Occipital lobe (tissue), 2 donors: ENCODE data around the gene FRMPD2. TPM values are rescaled to one million over a fixed set of nuclear protein-coding genes. Genes with fewer than 3 reads are reported as not detected.

Experiments
- DNase-seq: peaks from one replicate; lab custom pipeline; 2025; lab: John Stamatoyannopoulos, UW
- total RNA-seq: library from RNA; depleted of rRNA; stranded (reverse); fragments of >200 nt; gene quantifications from one replicate; pipeline ENCODE4 v1.2.3, GENCODE V29; 2014

The FRMPD2 gene, protein sequence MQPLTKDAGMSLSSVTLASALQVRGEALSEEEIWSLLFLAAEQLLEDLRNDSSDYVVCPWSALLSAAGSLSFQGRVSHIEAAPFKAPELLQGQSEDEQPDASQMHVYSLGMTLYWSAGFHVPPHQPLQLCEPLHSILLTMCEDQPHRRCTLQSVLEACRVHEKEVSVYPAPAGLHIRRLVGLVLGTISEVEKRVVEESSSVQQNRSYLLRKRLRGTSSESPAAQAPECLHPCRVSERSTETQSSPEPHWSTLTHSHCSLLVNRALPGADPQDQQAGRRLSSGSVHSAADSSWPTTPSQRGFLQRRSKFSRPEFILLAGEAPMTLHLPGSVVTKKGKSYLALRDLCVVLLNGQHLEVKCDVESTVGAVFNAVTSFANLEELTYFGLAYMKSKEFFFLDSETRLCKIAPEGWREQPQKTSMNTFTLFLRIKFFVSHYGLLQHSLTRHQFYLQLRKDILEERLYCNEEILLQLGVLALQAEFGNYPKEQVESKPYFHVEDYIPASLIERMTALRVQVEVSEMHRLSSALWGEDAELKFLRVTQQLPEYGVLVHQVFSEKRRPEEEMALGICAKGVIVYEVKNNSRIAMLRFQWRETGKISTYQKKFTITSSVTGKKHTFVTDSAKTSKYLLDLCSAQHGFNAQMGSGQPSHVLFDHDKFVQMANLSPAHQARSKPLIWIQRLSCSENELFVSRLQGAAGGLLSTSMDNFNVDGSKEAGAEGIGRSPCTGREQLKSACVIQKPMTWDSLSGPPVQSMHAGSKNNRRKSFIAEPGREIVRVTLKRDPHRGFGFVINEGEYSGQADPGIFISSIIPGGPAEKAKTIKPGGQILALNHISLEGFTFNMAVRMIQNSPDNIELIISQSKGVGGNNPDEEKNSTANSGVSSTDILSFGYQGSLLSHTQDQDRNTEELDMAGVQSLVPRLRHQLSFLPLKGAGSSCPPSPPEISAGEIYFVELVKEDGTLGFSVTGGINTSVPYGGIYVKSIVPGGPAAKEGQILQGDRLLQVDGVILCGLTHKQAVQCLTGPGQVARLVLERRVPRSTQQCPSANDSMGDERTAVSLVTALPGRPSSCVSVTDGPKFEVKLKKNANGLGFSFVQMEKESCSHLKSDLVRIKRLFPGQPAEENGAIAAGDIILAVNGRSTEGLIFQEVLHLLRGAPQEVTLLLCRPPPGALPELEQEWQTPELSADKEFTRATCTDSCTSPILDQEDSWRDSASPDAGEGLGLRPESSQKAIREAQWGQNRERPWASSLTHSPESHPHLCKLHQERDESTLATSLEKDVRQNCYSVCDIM (N-terminal part only)
- total RNA-seq = 3.3 TPM

DNA sequence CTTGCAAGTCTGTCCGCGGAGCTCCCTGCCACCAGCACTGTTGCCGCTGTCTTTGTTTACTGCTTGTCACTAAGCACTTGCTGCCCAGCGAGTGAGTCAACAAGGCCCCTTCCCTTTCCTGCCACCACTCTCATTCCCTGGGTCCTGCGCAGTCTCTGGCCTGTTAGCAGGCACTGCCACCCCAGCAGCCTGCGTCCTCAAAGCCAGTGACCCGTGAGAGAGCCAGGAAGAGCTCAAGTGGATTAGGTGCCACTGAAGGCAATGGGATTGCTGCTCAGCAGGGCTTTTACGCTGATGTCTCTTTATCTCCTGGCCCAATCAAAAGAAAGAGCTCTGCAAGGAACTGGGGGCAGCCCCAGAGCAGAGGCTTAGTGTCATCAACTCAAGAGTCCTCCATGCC, at the start of gene FRMPD2:
Gene FRMPD2 (minus strand): TSS at position 61 of the 400 bp plus-strand sequence. CDS start 129 bp downstream, outside the sequence.
- DNase-seq = no peak

DNA sequence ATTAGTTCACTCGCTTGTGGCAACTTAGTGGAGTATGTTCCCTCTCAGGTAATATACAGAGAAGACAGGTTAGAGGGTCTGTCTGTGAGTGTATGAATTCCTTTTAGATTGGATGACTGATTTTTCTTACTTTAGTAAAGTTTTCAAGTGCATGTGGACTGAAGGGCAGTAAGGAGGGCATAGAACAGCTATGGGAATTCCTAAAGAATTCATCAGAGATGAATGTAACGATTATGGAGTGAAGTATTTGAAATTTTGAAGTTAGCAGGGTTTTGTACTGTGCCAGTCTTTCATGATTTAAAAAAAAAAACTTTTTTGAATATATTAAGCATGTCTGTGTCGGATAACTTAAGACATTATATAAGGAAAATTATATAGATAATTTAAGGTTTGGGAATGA, 47.5 kb upstream of the FRMPD2 start:
- no peak for DNase-seq

GRCh38 chr10:48317321-48317990, 43.0 kb upstream of the FRMPD2 start:
- DNase-seq = no peak

GRCh38 chr10:48316236-48316635, 41.7 kb upstream of the FRMPD2 start:
- DNase-seq = no peak

- no peak for DNase-seq
These were observed 39.6 kb upstream of the FRMPD2 start for GRCh38 chr10:48314107-48314506.

DNA sequence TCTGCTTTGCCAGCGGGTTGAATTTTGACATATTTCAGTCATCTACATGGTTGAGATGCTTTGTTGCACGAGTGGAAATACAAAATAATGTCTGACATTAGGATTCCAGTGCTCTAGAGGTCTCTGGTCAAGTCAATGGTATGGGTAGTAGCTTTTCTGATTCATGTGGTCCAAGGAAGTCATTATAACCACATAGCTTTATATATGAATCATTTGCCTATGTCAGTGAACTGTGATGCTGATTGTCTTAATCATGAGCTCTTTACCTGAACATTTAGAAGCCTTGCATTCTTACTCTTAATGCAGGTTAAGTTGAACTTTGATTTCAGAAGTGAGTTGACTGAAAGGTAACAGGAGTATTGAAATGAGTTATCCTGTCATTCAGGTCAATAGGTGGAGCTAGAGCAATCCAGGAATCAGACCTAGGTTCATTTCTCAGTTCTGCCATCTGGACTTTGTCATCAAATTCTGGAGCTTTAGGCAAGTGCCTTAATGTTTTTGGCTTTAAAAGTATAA, 35.3 kb upstream of the FRMPD2 start:
- DNase-seq = no peak

DNA sequence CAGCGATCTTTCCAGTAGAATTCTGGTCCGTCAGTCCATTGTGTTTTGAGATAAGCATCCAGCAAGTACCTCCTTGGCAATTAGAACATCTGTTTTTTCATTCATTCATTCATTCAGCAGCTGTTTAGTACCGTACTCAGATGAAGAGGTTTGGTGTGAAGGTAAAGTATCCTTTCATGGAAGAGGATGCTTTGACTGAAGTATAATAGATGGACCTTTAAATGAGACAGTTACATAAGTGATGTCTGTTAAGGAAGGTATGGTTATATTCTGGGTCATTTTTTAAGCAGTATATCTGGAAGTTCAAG, 33.2 kb upstream of the FRMPD2 start:
- no peak for DNase-seq

DNA sequence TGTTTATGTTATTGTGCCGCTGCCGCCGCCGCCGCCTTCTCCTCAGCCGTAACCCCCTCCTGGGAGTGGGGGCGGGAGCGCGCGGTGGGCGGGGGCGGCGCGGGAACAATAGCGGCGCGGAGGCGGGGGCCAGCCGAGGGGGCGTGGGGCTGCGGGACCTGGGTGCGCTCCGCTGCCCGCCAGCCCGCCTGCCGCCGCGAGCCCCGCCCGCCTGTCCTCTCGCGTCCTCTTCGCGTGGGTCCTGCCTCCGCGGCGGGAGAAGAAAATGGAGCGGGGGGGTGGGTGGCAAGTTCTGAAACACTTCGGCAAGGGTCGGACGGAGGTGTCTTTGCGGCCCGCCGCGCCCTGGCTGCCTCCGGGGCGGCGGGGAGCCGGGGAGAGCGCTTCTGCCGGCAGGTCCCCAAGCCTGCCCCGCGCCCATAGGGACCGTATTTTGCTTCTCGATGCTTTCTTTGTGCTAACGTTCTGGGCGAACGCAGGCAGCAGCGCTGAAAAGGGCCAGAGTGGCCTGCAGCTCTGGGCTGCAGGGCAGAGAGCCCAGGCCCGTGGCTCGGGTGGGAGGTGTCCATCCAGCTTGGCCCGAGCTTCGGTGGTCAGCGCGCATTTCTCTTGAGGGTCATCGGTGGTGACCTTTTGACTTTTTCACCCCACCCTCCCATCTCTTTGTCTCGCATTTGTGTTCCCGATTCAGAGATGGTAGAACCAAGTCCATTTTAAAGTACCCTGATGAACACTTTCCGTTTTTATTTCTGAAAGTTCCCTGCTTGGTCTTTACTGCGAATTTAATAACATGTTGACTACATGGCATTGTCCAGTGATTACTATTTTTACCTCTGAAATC, 32.6 kb upstream of the FRMPD2 start:
- DNase-seq = peak; percentile 70

- DNase-seq = peak; percentile 83
These were observed 31.9 kb upstream of the FRMPD2 start, which contains the start of gene MAPK8 for GRCh38 chr10:48306265-48306869. TSS of gene MAPK8 (plus strand) at chr10:48306677. CDS start at chr10:48401661, 94,984 bp downstream.

DNA sequence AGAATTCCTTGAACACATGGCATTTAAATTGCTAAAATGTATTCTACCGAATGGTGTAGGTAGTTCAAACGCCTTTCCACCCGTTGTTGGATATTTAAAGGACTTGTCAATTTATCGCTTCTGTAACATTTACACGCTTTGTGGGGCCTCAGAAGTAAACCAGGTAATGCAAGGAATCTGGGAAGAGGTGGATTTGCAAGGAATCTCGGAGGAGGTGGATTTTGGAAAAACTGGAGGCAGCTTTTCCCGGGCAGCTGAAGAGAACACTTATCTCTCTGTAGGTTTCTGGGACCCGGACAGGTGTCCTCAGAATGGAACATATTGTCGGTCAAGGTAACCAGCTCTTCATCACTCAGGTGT, 31.4 kb upstream of the FRMPD2 start:
- no peak for DNase-seq

- no peak for DNase-seq
These were observed 28.3 kb upstream of the FRMPD2 start for GRCh38 chr10:48302515-48303476.

GRCh38 chr10:48300556-48300955, 26.1 kb upstream of the FRMPD2 start:
- no peak for DNase-seq

DNA sequence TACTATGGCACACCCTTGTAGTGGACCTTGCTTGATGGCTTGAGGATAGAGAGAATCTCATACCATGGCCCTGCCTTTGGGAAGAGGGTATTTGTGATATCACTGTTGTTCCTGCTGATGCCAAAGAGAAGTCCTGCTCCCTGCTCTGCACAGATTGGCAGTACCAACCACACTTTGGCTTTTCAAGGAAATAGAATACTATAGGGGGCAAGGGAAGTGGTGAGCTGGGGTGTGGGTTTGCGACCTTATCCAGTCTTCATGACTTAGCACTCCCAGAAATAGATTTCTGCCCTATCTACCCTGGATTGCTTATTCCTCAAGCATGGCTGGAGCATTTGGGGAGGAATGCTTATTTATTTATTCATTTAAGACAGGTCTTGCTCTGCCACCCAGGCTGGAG, 25.2 kb upstream of the FRMPD2 start:
- no peak for DNase-seq

GRCh38 chr10:48299066-48299465, 24.6 kb upstream of the FRMPD2 start:
- no peak for DNase-seq

DNA sequence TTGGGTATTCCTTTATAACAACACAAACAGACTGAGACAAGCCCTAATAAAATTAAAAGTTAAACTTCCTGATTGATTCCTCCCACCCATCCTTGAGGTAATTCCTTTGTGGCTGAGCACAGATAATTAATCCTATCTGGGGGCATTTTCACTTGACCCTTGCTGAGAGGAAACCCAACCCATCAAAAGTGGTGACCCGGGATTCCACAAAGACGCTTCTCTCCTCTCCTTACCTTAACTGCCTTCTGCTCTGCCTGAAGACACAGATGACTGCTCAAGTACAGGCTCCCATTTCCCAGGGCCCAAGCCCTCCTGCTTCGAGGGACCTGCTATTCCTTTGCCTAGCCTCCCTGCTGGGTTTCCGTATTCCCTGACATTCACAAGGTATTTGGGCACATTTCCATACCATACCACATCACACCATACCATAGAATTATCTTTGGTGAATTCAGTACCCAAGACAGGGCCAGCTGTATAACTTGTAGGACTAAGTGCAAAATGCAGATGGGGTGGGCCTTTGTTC, 22.1 kb upstream of the FRMPD2 start:
- no peak for DNase-seq

DNA sequence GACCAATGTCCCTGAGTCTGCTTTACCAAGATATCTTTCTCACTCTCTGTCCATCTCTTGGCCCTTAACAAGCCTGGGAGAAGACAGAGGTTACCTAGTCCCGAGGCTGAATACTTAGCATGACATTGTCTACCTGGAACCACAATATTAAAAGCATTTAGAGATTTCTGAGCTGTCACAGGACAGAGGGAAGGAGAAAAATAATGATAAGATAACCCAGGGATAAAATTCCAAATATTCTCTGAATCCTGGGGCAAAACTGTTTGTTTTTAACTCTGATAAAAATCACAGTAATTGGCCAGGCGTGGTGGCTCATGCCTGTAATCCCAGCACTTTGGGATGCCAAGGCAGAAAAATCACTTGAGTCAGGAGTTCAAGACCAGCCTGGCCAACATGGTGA, 19.9 kb upstream of the FRMPD2 start:
- DNase-seq = no peak

DNA sequence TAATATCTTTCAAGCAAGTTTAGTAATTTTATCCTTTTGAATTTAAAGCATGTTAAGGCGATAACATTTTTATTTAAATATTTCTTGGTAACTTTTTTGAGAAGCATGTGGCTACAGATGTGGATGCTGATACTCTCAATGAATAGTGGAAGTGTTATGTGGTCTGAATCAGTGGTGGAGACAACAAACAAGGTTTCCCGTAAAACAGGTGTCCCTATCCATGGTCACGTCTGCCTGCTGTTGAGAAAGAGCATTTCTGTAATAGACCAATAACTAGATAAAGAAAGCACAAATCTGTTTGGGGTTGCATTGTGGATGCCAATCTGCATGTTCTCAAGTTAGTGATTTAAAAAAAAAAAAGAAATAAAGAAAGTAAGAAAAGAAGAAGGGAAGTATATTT, 18.1 kb upstream of the FRMPD2 start:
- DNase-seq = no peak

- no peak for DNase-seq
These were observed 16.7 kb upstream of the FRMPD2 start for GRCh38 chr10:48291190-48291589.
